Natural killer cell (primary cell): ENCODE measurements around the gene TRIM66. TPM values are rescaled to one million over a fixed set of nuclear protein-coding genes. Genes with fewer than 3 reads are reported as not detected.

Experiments
- ATAC-seq, 3 donors: fragments of 150-1000 bp in 2 of 3; fragments of 200-7000 bp in 1 of 3; cut with Tn5 transposase; 1 replicate in 1 of 3; 2 replicates in 2 of 3; pipeline ENCODE4 v1.10.0; 2021; ENCODE audit warnings: mild to moderate bottlenecking in 2 of 3, moderate library complexity in 2 of 3
- DNase-seq, 2 donors: peaks; one replicate each; pipeline versions ENCODE4 v3.0.0 to v3.0.0-alpha.2; 2013 to 2021; ENCODE audit warnings: mixed read lengths in 1 of 2
- H3K27ac ChIP-seq: one replicate; pipeline ENCODE4 v1.5.1; 2013; ENCODE audit warnings: mild to moderate bottlenecking, low read length
- H3K27me3 ChIP-seq: one replicate; pipeline ENCODE4 v1.6.1; 2013; ENCODE audit warnings: low read length; ENCODE audit not compliant: control insufficient read depth, insufficient read depth
- H3K36me3 ChIP-seq: one replicate; pipeline ENCODE4 v1.6.1; 2013; ENCODE audit warnings: low read length; ENCODE audit not compliant: control insufficient read depth, insufficient read depth
- H3K4me1 ChIP-seq: one replicate; pipeline ENCODE4 v1.6.1; 2013; ENCODE audit warnings: low read length; ENCODE audit not compliant: control insufficient read depth, insufficient read depth
- H3K4me3 ChIP-seq: one replicate; pipeline ENCODE4 v1.5.1; 2013; ENCODE audit warnings: low read length
- H3K9me3 ChIP-seq: one replicate; pipeline ENCODE4 v1.6.1; 2013; ENCODE audit warnings: low read length; ENCODE audit not compliant: control insufficient read depth, insufficient read depth
- H3K27ac Mint-ChIP-seq, 2 donors: one replicate each; pipeline ENCODE4 v1.8.0; 2022; ENCODE audit warnings: mild to moderate bottlenecking in 2 of 2, mixed read lengths in 2 of 2, moderate library complexity in 1 of 2
- H3K27me3 Mint-ChIP-seq, 2 donors: one replicate each; pipeline ENCODE4 v1.8.0; 2022; ENCODE audit warnings: low read depth in 2 of 2, mixed read lengths in 2 of 2
- H3K36me3 Mint-ChIP-seq: one replicate; pipeline ENCODE4 v1.8.0; 2022; ENCODE audit warnings: mixed read lengths
- H3K4me1 Mint-ChIP-seq, 2 donors: one replicate each; pipeline ENCODE4 v1.8.0; 2022; ENCODE audit warnings: mixed read lengths in 2 of 2
- H3K4me3 Mint-ChIP-seq: one replicate; pipeline ENCODE4 v1.8.0; 2022; ENCODE audit warnings: mild to moderate bottlenecking, moderate library complexity, mixed read lengths
- H3K9me3 Mint-ChIP-seq, 2 donors: one replicate each; pipeline ENCODE4 v1.8.0; 2022; ENCODE audit warnings: mixed read lengths in 2 of 2
- CTCF ChIP-seq: fragments of 200-600 bp; IDR thresholded peaks from one replicate; pipeline ENCODE4 v1.8.0; 2022; ENCODE audit warnings: antibody characterized with exemption
- WGBS: methylation state at CpG from one replicate; pipeline ENCODE4 v1.1.7; 2013; ENCODE audit warnings: missing lambda C conversion rate; ENCODE audit not compliant: insufficient coverage; 5-methylcytosine and 5-hydroxymethylcytosine counted together
- intact Hi-C: fragments of 100-400 bp; cut with micrococcal nuclease; formaldehyde crosslinking; loops from one replicate; pipeline ENCODE4 v1.14.2; 2022
- total RNA-seq, 4 donors: library from RNA; stranded (reverse); fragments of 120-200 nt in 1 of 4; gene quantifications; one replicate each; pipeline versions ENCODE4 v1.2.3 to v1.2.4, GENCODE V29; 2013 to 2022

Gene TRIM66
- total RNA-seq, 3 donors from 2014 or later (not counting 1 experiment from before 2014, with no cell fraction given): 13.7 to 24.4 (median 14.3) TPM

DNA sequence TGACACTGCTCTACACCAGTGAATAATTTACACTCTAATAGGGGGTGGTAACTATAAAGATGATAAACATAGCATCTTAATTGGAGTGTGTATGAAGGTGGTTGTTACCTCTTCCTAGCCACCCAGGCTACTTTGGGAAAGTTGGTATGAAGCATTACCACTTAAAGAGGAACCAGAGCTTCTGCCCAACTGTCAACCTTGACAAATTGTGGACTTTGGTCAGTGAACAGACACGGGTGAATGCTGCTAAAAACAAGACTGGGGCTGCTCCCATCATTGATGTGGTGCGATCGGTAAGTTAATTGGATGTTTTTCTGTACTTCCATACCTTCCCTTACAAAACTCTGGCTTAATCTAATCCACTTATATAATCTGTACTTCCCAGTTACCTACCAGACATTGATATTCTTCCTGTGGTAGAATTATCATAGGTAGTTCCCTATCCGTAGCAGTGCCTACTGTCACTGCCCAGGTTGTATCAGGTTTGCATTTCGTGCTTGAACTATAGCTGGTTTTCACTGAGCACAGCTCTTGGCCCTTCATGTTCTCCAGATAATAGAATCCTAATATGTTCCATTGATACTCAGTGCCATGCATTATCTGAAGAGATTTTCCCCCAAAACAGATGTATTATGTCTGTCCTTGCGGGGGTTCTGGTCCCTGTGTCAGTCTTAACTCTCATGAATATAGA lies 2.3 kb upstream of the TRIM66 start:
- H3K36me3 ChIP-seq: peaks cover 31% of the 10 kb centered on the region
- H3K9me3 Mint-ChIP-seq: no peaks in the 10 kb centered on the region
- peak overlapping the region; percentile 6 for H3K27ac ChIP-seq
- no peaks in the 10 kb centered on the region for H3K36me3 Mint-ChIP-seq
- no peak for ATAC-seq
- H3K27me3 ChIP-seq: no peaks in the 10 kb centered on the region
- H3K4me1 ChIP-seq: peaks cover 32% of the 10 kb centered on the region
- DNase-seq: no peak
- peaks cover 52 to 57% of the 10 kb centered on the region in 2 donors for H3K4me1 Mint-ChIP-seq
- peak overlapping the region; percentile 45 for H3K4me3 Mint-ChIP-seq
- H3K9me3 ChIP-seq: no peaks in the 10 kb centered on the region
- 84% methylated on average over 3 of the region's 6 CpGs for WGBS
- H3K27ac Mint-ChIP-seq: peak overlapping the region; percentile 93
- intact Hi-C loops: loop anchor here (5.0 kb wide), 1 partner anchor 93 kb away; no protein-coding TSS in a partner anchor
- TF ChIP-seq CTCF: no peak
- H3K27me3 Mint-ChIP-seq: no peaks in the 10 kb centered on the region
- H3K4me3 ChIP-seq: no peak overlapping the region

DNA sequence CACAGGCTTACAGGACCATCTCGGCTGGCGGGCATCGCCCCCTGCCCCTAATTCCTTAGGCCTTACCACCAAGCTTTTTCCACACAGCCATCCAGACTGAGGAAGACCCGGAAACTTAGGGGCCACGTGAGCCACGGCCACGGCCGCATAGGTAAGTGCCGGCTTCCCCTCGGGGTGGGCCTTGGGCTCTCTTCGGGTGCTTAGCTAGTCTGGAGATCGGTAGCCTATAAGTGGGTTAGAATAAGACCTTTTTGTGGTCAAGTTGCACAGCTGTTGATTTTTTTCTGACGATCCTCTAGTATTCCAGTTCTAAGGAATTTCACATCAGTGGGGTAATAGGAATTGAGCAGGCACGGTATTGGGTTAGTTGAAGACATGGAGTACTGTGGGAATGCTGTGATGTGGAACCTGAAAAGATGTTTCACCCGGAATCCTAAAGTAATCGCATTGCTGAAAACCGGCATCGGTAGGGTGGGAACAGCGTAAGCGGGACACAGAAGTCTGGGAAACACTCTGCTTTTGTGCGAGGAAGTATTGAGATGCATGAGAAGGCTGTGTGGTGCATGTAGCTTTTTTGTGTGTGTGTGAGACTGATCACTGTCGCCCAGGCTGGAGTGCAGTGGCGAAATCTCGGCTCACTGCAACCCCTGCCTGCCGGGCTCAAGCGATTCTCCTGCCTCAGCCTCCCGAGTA lies 796 bp upstream of the TRIM66 start:
- Mint-ChIP-seq H3K4me3 (peak overlapping the region; percentile 87), H3K9me3 (no peaks in the 10 kb centered on the region), H3K36me3 (no peaks in the 10 kb centered on the region), H3K4me1 (peaks cover 38 to 44% of the 10 kb centered on the region in 2 donors), H3K27me3 (no peaks in the 10 kb centered on the region), H3K27ac (peak overlapping the region; percentile 93)
- intact Hi-C loops: loop anchor here (5.0 kb wide), 1 partner anchor 94 kb away; no protein-coding TSS in a partner anchor
- Histone ChIP-seq H3K9me3 (no peaks in the 10 kb centered on the region), H3K4me1 (peaks cover 28% of the 10 kb centered on the region), H3K27ac (peak overlapping the region; percentile 78), H3K4me3 (peak overlapping the region; percentile 58), H3K27me3 (no peaks in the 10 kb centered on the region), H3K36me3 (peaks cover 35% of the 10 kb centered on the region)
- ATAC-seq: no peak
- 7% methylated on average over 27 of the region's 27 CpGs for WGBS
- DNase-seq: peak in 1 of 2 donors; percentile 19
- no peak for TF ChIP-seq CTCF

- peak overlapping the region; percentile 87 for H3K4me3 Mint-ChIP-seq
- peaks cover 31 to 37% of the 10 kb centered on the region in 2 donors for H3K4me1 Mint-ChIP-seq
- peak in 1 of 3 donors; percentile 14 for ATAC-seq
- H3K4me1 ChIP-seq: peaks cover 21% of the 10 kb centered on the region
- no peaks in the 10 kb centered on the region for H3K27me3 ChIP-seq
- peak overlapping the region; percentile 58 for H3K4me3 ChIP-seq
- no peaks in the 10 kb centered on the region for H3K9me3 ChIP-seq
- 20% methylated on average over 13 of the region's 14 CpGs for WGBS
- H3K27ac Mint-ChIP-seq: peak overlapping the region; percentile 93
- peak overlapping the region; percentile 78 for H3K27ac ChIP-seq
- no peaks in the 10 kb centered on the region for H3K27me3 Mint-ChIP-seq
- no peak for DNase-seq
- no peak for TF ChIP-seq CTCF
- peaks cover 38% of the 10 kb centered on the region for H3K36me3 ChIP-seq
- intact Hi-C loops: loop anchor here (1.0 to 5.0 kb wide), 3 partner anchors 95 to 282 kb away; partner anchors contain the start of gene TMEM9B
- H3K9me3 Mint-ChIP-seq: no peaks in the 10 kb centered on the region
- no peaks in the 10 kb centered on the region for H3K36me3 Mint-ChIP-seq
Observed at GRCh38 chr11:8681837-8682302, 595 bp downstream of the TRIM66 start.
